Mesendoderm (in vitro differentiated cells): ENCODE data around the gene CDC45.

Experiments used
- DNase-seq: peaks from one replicate; pipeline ENCODE4 v3.0.0; 2013
- H2AK5ac ChIP-seq: 2 replicates; pipeline ENCODE4 v1.6.1; 2013; ENCODE audit warnings: low read length, inconsistent platforms
- H2BK120ac ChIP-seq: 2 replicates; pipeline ENCODE4 v1.6.1; 2013; ENCODE audit warnings: low read depth, mild to moderate bottlenecking, low read length, moderate library complexity, mixed read lengths
- H2BK15ac ChIP-seq: replicated peaks from 2 replicates; pipeline ENCODE4 v1.6.1; 2013; ENCODE audit warnings: low read depth, mild to moderate bottlenecking, moderate library complexity
- H2BK5ac ChIP-seq: 2 replicates; pipeline ENCODE4 v1.6.1; 2013; ENCODE audit warnings: low read length, inconsistent platforms
- H3K18ac ChIP-seq: 2 replicates; pipeline ENCODE4 v1.6.1; 2013; ENCODE audit warnings: mild to moderate bottlenecking, low read length, mixed read lengths
- H3K23ac ChIP-seq: one replicate; pipeline ENCODE4 v1.6.1; 2013; ENCODE audit warnings: low read length
- H3K27ac ChIP-seq: 2 replicates; pipeline ENCODE4 v1.5.1; 2013; ENCODE audit warnings: low read depth, mild to moderate bottlenecking, inconsistent platforms, low read length, moderate library complexity
- H3K27me3 ChIP-seq: 2 replicates; pipeline ENCODE4 v1.6.1; 2013; ENCODE audit warnings: low read length, control low read depth, mild to moderate bottlenecking, inconsistent platforms; ENCODE audit not compliant: insufficient read depth, poor library complexity
- H3K36me3 ChIP-seq: 2 replicates; pipeline ENCODE4 v1.6.1; 2013; ENCODE audit warnings: low read length, inconsistent platforms; ENCODE audit not compliant: control insufficient read depth, insufficient read depth
- H3K4ac ChIP-seq: one replicate; pipeline ENCODE4 v1.6.1; 2013; ENCODE audit warnings: low read depth, mild to moderate bottlenecking, low read length, moderate library complexity
- H3K4me1 ChIP-seq: 2 replicates; pipeline ENCODE4 v1.6.1; 2013; ENCODE audit warnings: low read depth, low read length, inconsistent platforms; ENCODE audit not compliant: control insufficient read depth
- H3K4me2 ChIP-seq: 2 replicates; pipeline ENCODE4 v1.6.1; 2013; ENCODE audit warnings: low read length
- H3K4me3 ChIP-seq: 2 replicates; pipeline ENCODE4 v1.5.1; 2013; ENCODE audit warnings: mild to moderate bottlenecking, low read length
- H3K56ac ChIP-seq: one replicate; pipeline ENCODE4 v1.6.1; 2013; ENCODE audit warnings: low read length
- H3K79me1 ChIP-seq: 2 replicates; pipeline ENCODE4 v1.6.1; 2013; ENCODE audit warnings: low read length, inconsistent platforms
- H3K79me2 ChIP-seq: 2 replicates; pipeline ENCODE4 v1.6.1; 2013; ENCODE audit warnings: mild to moderate bottlenecking, low read length; ENCODE audit not compliant: control insufficient read depth, insufficient read depth
- H3K9ac ChIP-seq: 2 replicates; pipeline ENCODE4 v1.6.1; 2013; ENCODE audit warnings: low read length, inconsistent platforms
- H4K5ac ChIP-seq: one replicate; pipeline ENCODE4 v1.6.1; 2013; ENCODE audit warnings: low read length
- H4K8ac ChIP-seq: one replicate; pipeline ENCODE4 v1.6.1; 2013; ENCODE audit warnings: low read depth, mild to moderate bottlenecking, control low read depth, low read length, moderate library complexity
- WGBS: extraction: QIAGEN DNeasy Blood & Tissue Kit; methylation state at CpG from one replicate; pipeline ENCODE4 v1.1.7; 2013; ENCODE audit warnings: low lambda C conversion rate, missing lambda C conversion rate; ENCODE audit not compliant: insufficient coverage; ENCODE audit errors: extremely low coverage; 5-methylcytosine and 5-hydroxymethylcytosine counted together

CDC45 gene

DNA sequence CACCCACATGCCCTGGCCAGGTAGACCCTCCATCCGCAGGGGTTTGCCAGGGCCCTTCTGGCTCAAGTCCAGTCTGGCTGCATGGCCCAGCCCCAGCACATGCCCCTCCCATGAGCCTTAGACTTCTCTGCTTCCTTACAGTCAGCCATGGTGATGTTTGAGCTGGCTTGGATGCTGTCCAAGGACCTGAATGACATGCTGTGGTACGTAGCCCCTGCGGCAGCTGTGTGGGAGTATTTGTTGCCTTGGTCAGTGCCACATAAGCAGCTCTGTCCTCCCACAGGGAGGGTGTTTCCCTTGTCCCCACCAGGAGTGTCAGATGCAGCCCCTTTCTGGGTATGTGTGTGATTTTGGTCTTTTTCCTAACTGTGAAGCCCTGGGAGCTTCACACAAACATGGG, 17.5 kb downstream of the CDC45 start:
- H3K18ac ChIP-seq, result no peak overlapping the region
- H3K36me3 ChIP-seq, result peaks cover 1% of the 10 kb centered on the region
- H3K27ac ChIP-seq, result no peak overlapping the region
- H4K8ac ChIP-seq, result no peak overlapping the region
- H3K9ac ChIP-seq, result no peak overlapping the region
- H3K4me3 ChIP-seq, result no peak overlapping the region
- no peaks in the 10 kb centered on the region for H3K79me2 ChIP-seq
- H3K23ac ChIP-seq, result no peak overlapping the region
- DNase-seq, result no peak
- no peak overlapping the region for H3K4ac ChIP-seq
- H2AK5ac ChIP-seq, result no peak overlapping the region
- no peak overlapping the region for H3K4me2 ChIP-seq
- H3K79me1 ChIP-seq, result no peaks in the 10 kb centered on the region
- no peak overlapping the region for H2BK15ac ChIP-seq
- no peak overlapping the region for H2BK5ac ChIP-seq
- no peaks in the 10 kb centered on the region for H3K27me3 ChIP-seq
- no peak overlapping the region for H2BK120ac ChIP-seq
- H3K4me1 ChIP-seq, result no peaks in the 10 kb centered on the region
- H3K56ac ChIP-seq, result no peak overlapping the region
- WGBS, result no CpG with 5 or more reads among the region's 3 CpGs
- H4K5ac ChIP-seq, result no peak overlapping the region

DNA sequence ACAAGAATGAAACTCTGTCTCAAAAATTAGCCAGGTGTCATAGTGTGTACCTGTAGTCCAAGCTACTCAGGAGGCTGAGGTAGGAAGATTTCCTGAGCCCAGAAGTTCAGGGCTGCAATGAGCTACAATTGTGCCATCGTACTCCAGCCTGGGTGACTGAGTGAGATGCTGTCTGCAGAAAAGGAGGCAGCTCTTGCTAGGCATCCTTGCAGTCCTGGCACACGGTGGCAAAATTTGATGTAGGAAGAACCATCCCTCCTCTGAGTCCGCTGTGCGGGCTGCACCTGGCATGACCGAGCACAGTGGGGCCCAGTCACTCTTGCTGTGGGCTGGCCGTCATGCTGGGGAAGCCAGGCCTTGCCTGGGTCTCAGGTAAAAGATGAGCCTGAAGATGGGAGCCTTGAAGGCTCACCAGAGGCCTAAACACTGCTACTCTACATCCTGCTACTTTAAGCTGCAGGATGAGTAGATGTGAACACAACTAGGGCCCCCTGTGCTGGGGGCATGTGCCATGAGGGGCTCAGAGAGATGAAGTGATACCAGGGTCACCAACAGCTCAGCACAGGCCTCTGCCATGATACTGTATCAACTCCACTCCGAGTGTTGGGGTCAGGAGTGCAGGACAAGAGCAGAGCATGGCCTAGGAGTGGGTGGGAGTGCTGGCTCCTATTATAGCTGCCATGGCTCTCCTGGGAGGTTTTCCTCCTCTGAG, 18.6 kb downstream of the CDC45 start:
- Histone ChIP-seq H2BK5ac (no peak overlapping the region), H3K4me3 (no peak overlapping the region), H2BK120ac (no peak overlapping the region), H2AK5ac (no peak overlapping the region), H3K18ac (no peak overlapping the region), H4K8ac (no peak overlapping the region), H3K36me3 (no peaks in the 10 kb centered on the region), H3K23ac (no peak overlapping the region), H2BK15ac (no peak overlapping the region), H3K79me1 (no peaks in the 10 kb centered on the region), H3K9ac (no peak overlapping the region), H4K5ac (no peak overlapping the region), H3K27ac (no peak overlapping the region), H3K4me2 (no peak overlapping the region), H3K4ac (no peak overlapping the region), H3K27me3 (no peaks in the 10 kb centered on the region), H3K56ac (no peak overlapping the region), H3K4me1 (no peaks in the 10 kb centered on the region), H3K79me2 (no peaks in the 10 kb centered on the region)
- no peak for DNase-seq
- no CpG with 5 or more reads among the region's 7 CpGs for WGBS

DNA sequence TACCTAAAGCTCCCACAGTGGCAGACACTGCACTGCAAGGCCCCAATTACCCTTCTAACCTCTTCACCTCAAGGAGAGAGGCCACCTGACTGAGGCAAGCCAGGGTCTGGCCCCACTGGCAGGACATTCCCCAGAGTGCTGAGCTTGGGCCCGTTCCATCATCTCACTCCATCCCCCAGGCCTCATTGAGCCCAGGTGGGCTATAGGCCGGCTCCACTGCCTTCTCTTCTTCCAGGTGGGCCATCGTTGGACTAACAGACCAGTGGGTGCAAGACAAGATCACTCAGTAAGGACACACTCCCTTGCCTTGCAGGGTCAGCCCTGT, 19.1 kb downstream of the CDC45 start:
- Histone ChIP-seq H3K4me2 (no peak overlapping the region), H3K27ac (no peak overlapping the region), H4K5ac (no peak overlapping the region), H4K8ac (no peak overlapping the region), H3K9ac (no peak overlapping the region), H3K4me3 (no peak overlapping the region), H3K18ac (no peak overlapping the region), H2BK120ac (no peak overlapping the region), H3K79me2 (no peaks in the 10 kb centered on the region), H3K4me1 (no peaks in the 10 kb centered on the region), H2BK5ac (no peak overlapping the region), H3K56ac (no peak overlapping the region), H2BK15ac (no peak overlapping the region), H3K4ac (no peak overlapping the region), H3K79me1 (no peaks in the 10 kb centered on the region), H2AK5ac (no peak overlapping the region), H3K27me3 (no peaks in the 10 kb centered on the region), H3K23ac (no peak overlapping the region), H3K36me3 (no peaks in the 10 kb centered on the region)
- DNase-seq, result no peak
- no CpG with 5 or more reads among the region's 3 CpGs for WGBS

DNA sequence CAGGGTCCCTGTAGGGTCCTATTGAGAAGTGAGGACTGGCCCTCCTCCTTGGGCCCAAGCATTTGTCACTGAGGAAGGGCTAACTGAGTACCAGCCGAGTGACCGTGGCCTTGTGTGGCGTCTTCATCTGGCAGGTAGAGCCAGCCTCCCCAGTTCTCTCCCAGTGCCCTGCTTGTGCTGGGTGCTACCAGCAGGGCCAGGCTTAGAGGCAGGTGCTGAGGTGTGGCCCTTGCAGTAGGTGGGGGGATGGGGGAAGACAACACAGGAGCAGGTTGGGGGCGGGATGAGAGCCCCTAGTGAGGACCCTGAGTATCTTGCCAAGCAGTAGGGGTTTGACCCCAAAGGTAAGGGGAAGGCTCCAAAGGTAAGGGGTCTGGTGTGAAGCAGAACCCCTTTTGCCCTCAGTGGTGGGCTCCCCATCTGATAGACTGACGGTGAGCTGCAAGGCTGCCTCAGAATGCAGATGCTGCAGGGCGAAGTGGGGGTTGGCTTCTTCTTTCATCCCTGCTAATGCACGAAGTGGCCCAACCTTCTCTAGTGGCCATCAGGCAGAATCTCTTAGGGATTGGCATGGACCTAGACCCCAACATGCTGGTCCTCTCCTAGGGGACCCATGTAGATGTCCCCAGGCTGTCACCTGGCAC, 19.6 kb downstream of the CDC45 start:
- no peak overlapping the region for H3K4me3 ChIP-seq
- H4K5ac ChIP-seq, result no peak overlapping the region
- no peak overlapping the region for H3K27ac ChIP-seq
- H2BK120ac ChIP-seq, result no peak overlapping the region
- H3K56ac ChIP-seq, result no peak overlapping the region
- no peak overlapping the region for H2BK5ac ChIP-seq
- no peak overlapping the region for H3K4ac ChIP-seq
- WGBS, result no CpG with 5 or more reads among the region's 7 CpGs
- no peak overlapping the region for H3K9ac ChIP-seq
- no peak overlapping the region for H2BK15ac ChIP-seq
- no peak overlapping the region for H4K8ac ChIP-seq
- H3K27me3 ChIP-seq, result no peaks in the 10 kb centered on the region
- no peak overlapping the region for H3K18ac ChIP-seq
- H3K79me1 ChIP-seq, result no peaks in the 10 kb centered on the region
- no peak overlapping the region for H2AK5ac ChIP-seq
- H3K79me2 ChIP-seq, result no peaks in the 10 kb centered on the region
- H3K23ac ChIP-seq, result no peak overlapping the region
- no peak overlapping the region for H3K4me2 ChIP-seq
- DNase-seq, result no peak
- H3K4me1 ChIP-seq, result no peaks in the 10 kb centered on the region
- no peaks in the 10 kb centered on the region for H3K36me3 ChIP-seq

DNA sequence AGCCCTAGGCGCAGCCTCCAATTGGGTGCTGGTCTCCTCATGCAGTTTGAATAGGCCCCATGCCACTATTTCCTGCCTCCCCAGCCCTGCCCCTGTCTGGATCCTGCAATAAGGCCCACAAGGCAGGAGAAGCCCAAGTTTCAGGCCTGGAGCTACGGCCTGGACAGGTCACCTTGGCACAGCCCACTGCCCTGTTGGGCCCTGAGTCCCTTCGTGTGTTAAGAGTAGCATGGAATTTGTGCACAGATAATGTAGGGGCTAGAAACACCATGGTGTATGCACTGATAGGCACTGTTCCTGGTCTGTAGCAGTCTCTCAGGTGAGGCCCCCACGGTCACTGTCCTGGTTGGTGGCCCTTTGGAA, 20.1 kb downstream of the CDC45 start:
- Histone ChIP-seq H2AK5ac (no peak overlapping the region), H2BK5ac (no peak overlapping the region), H3K27me3 (no peaks in the 10 kb centered on the region), H3K36me3 (no peaks in the 10 kb centered on the region), H3K79me1 (no peaks in the 10 kb centered on the region), H3K4me3 (no peak overlapping the region), H3K4me1 (no peaks in the 10 kb centered on the region), H4K5ac (no peak overlapping the region), H3K79me2 (no peaks in the 10 kb centered on the region), H2BK15ac (no peak overlapping the region), H3K4me2 (no peak overlapping the region), H3K18ac (no peak overlapping the region), H3K9ac (no peak overlapping the region), H4K8ac (no peak overlapping the region), H2BK120ac (no peak overlapping the region), H3K23ac (no peak overlapping the region), H3K27ac (no peak overlapping the region), H3K4ac (no peak overlapping the region), H3K56ac (no peak overlapping the region)
- DNase-seq, result no peak
- WGBS, result no CpG with 5 or more reads among the region's 4 CpGs
